Stimulated activated effector memory CD8-positive, alpha-beta T cell treated with anti-CD3 and anti-CD28 coated beads, Interleukin-12 subunit alpha, Interleukin-12 subunit beta, amount 100 ng/mL, for 72 hours (primary cell): ENCODE measurements around the gene FBLN1.

ENCODE experiments used
- ATAC-seq: fragments of 150-1000 bp; cut with Tn5 transposase; 2 replicates; pipeline ENCODE4 v1.10.0; 2021
- DNase-seq, 2 donors: peaks; one replicate each; pipeline ENCODE4 v3.0.0; 2021 to 2022; ENCODE audit warnings: low spot score in 2 of 2
- H3K27ac Mint-ChIP-seq: one replicate; pipeline ENCODE4 v1.8.0; 2022; ENCODE audit warnings: mild to moderate bottlenecking, mixed read lengths
- H3K36me3 Mint-ChIP-seq: one replicate; pipeline ENCODE4 v1.8.0; 2022; ENCODE audit warnings: mild to moderate bottlenecking, mixed read lengths
- H3K4me1 Mint-ChIP-seq: one replicate; pipeline ENCODE4 v1.8.0; 2022; ENCODE audit warnings: mixed read lengths
- H3K4me3 Mint-ChIP-seq: one replicate; pipeline ENCODE4 v1.8.0; 2022; ENCODE audit warnings: mild to moderate bottlenecking, mixed read lengths
- H3K9me3 Mint-ChIP-seq: one replicate; pipeline ENCODE4 v1.8.0; 2022; ENCODE audit warnings: mixed read lengths

FBLN1 gene

DNA sequence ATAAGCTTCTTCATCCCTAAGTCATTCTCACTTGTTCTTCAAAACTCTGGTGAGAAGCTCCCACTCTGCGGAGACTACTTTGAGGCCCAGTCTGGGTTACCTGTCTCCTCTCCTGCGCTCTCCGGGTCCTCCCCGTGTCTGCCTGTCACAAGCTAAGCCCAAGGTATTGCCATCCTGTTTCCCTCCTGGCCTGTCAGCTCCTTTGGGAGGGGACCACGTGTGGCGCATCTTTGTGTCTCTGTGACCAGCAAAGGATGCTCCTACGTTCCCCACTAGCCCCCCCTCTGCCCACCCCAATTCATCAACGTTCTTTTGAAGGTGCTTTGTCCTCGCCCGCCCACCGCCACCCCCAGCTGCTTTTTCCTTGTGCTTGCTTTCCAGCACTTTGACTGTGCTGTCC lies 31.8 kb upstream of the FBLN1 start:
- no peak for DNase-seq
- no peak overlapping the region for H3K27ac Mint-ChIP-seq
- no peaks in the 10 kb centered on the region for H3K4me1 Mint-ChIP-seq
- no peaks in the 10 kb centered on the region for H3K36me3 Mint-ChIP-seq
- ATAC-seq, result no peak
- no peak overlapping the region for H3K4me3 Mint-ChIP-seq
- peaks cover 2% of the 10 kb centered on the region for H3K9me3 Mint-ChIP-seq

DNA sequence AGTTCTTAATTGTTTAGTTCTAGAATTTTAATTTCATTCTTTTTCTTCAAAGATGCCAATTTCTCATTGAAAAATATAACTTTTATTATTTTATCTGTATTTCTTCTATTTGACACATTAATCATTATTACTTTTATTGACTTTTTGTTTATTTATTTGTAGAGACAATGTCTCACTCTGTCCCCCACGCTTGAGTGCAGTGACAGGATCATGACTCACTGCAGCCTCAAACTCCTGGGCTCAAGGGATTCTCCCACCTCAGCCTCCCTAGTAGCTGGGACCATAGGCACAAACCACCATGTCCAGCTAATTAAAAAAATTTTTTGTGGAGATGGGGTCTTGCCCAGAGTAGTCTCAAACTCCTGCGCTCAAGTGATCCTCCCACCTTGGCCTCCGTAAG lies 30.3 kb upstream of the FBLN1 start:
- Mint-ChIP-seq H3K36me3 (no peaks in the 10 kb centered on the region), H3K9me3 (peaks cover 2% of the 10 kb centered on the region), H3K4me1 (no peaks in the 10 kb centered on the region), H3K27ac (no peak overlapping the region), H3K4me3 (no peak overlapping the region)
- DNase-seq (no peak), ATAC-seq (no peak)

- DNase-seq, result no peak
- Mint-ChIP-seq H3K27ac (no peak overlapping the region), H3K4me3 (no peak overlapping the region), H3K4me1 (no peaks in the 10 kb centered on the region), H3K36me3 (no peaks in the 10 kb centered on the region), H3K9me3 (no peaks in the 10 kb centered on the region)
- ATAC-seq, result no peak
These were observed 29.0 kb upstream of the FBLN1 start for GRCh38 chr22:45473626-45474237.

- DNase-seq (no peak), ATAC-seq (no peak)
- no peaks in the 10 kb centered on the region for H3K4me1 Mint-ChIP-seq
- H3K4me3 Mint-ChIP-seq, result no peak overlapping the region
- no peaks in the 10 kb centered on the region for H3K9me3 Mint-ChIP-seq
- H3K36me3 Mint-ChIP-seq, result no peaks in the 10 kb centered on the region
- no peak overlapping the region for H3K27ac Mint-ChIP-seq
These were observed 27.5 kb upstream of the FBLN1 start for GRCh38 chr22:45475063-45475747.

DNA sequence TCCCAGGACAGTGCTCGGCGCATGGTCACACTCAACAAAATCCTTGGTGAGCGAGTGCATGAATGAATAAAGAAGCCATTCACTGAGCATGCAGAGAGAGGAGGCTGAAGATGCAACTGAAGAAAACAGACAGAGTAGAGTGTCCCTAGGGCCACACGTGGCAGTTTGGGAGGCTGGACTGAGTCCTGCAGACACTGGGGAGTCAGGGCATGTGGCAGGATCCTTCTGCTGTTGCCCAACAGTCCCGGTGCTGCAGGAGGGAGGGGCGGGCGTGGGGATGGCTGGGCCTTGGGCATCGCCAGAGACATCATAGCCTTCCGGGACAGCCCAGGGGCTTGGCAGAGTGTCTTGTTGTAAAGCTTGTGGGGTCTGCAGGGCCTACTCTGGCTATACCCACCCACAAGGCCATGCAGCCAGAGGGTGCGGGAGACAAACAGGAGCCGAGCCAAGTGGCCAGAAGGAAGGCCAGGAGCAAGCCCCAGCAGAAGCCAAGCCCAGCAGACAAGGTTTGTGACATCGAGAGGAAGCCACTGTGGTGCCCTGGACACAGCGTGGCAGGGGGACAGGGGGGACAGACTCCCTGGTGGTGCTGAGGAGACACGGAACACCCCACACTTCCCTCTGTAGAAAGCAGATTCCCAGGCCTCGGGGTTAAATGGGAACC lies 26.7 kb upstream of the FBLN1 start:
- Mint-ChIP-seq H3K4me1 (no peaks in the 10 kb centered on the region), H3K27ac (no peak overlapping the region), H3K4me3 (no peak overlapping the region), H3K9me3 (no peaks in the 10 kb centered on the region), H3K36me3 (no peaks in the 10 kb centered on the region)
- no peak for DNase-seq
- no peak for ATAC-seq

DNA sequence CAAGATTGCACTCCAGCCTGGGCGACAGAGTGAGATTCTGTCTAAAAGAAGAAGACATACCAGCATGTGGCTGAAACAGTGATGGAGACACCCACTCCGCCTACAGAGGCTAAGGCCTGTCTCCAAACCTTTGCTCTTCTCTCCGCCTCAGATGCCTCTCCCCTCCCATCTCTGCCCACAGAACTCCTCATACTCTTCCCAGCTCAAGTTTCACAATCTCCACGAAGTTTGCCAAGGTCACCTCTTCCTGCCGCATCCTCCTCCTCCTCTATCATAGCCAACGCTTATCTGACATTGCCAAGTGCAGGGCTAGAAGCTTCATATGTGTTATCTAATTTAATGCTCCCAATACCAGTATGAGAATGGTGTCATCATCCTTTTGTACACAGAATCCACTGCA lies 25.9 kb upstream of the FBLN1 start:
- H3K27ac Mint-ChIP-seq, result no peak overlapping the region
- DNase-seq, result no peak
- no peak for ATAC-seq
- H3K36me3 Mint-ChIP-seq, result no peaks in the 10 kb centered on the region
- no peaks in the 10 kb centered on the region for H3K4me1 Mint-ChIP-seq
- H3K4me3 Mint-ChIP-seq, result no peak overlapping the region
- no peaks in the 10 kb centered on the region for H3K9me3 Mint-ChIP-seq

DNA sequence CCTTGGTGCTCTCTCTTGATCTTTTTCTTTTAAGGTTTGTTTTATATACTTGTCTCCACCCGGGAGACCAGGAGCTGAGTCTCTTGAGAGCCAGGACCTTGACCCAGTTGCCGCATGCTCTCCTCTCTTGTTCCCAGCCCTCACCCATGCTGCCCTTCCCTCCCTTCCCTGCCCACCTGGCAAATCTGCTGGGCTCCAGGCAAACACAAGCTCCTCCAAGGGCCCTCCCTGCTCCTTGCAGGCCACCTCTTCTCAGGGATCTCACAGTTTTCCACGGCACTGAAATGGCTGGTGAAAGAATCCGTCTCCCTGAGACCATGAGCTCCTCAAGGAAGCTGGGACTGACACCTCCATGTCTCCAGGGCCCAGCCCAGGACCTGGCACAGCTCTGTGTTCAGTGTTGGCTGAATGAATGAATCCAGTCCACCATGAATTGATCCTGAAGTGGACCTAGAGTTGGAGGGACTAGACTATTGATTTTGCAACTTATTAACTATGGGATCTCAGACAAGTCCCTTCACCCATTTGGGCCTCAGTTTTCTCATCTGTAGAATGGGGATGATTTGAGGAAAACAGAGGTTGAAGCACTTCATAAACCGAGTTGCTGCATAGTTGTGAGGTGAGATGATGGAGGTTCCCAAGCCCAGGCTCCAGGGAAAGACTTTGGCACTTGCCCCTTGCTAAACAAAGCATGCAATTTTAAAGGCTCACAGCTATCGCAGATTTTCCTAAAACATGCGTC lies 25.1 kb upstream of the FBLN1 start:
- ATAC-seq, result no peak
- Mint-ChIP-seq H3K36me3 (no peaks in the 10 kb centered on the region), H3K9me3 (no peaks in the 10 kb centered on the region), H3K4me1 (no peaks in the 10 kb centered on the region), H3K27ac (no peak overlapping the region), H3K4me3 (no peak overlapping the region)
- no peak for DNase-seq

GRCh38 chr22:45478108-45478771 lies 24.4 kb upstream of the FBLN1 start:
- no peaks in the 10 kb centered on the region for H3K4me1 Mint-ChIP-seq

DNA sequence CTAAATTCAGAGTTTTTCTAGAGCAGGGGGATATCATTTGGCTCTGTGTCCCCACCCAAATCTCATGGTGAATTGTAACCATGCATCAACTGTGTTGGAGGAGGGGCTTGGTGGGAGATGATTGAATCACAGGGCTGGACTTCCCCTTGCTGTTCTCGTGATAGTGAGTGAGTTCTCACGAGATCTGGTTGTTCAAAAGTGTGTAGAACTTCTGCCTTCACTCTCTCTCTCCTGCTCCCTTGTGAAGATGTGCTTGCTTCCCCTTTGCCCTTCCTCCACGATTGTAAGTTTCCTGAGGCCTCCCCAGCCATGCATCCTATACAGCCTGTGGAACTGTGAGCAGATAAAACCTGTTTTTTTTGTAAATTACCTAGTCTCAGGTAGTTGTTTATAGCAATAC lies 22.0 kb upstream of the FBLN1 start:
- DNase-seq (no peak), ATAC-seq (no peak)
- Mint-ChIP-seq H3K4me1 (no peaks in the 10 kb centered on the region), H3K27ac (no peak overlapping the region), H3K4me3 (no peak overlapping the region), H3K36me3 (no peaks in the 10 kb centered on the region), H3K9me3 (no peaks in the 10 kb centered on the region)

More at GRCh38 chr22:45478108-45478771, 24.4 kb upstream of the FBLN1 start:
- no peaks in the 10 kb centered on the region for H3K36me3 Mint-ChIP-seq
- no peak overlapping the region for H3K27ac Mint-ChIP-seq
- no peaks in the 10 kb centered on the region for H3K9me3 Mint-ChIP-seq
- ATAC-seq (no peak), DNase-seq (no peak)
- H3K4me3 Mint-ChIP-seq, result no peak overlapping the region

DNA sequence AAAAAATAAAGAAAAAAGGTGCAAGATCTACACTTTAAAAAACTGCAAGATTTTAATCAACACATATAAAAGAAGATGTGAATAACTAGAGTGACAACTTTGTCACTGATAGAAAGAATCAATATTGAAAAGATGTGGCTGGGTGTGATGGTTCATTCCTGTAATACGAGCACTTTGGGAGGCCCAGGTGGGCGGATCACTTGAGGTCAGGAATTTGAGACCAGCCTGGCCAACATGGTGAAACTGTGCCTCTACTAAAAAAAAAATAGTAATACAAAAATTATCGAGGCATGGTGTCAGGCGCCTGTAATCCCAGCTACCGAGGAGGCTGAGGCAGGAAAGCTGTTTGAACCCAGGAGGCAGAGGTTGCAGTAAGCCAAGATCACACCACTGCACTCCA lies 21.0 kb upstream of the FBLN1 start:
- Mint-ChIP-seq H3K36me3 (no peaks in the 10 kb centered on the region), H3K27ac (no peak overlapping the region), H3K9me3 (no peaks in the 10 kb centered on the region), H3K4me1 (no peaks in the 10 kb centered on the region), H3K4me3 (no peak overlapping the region)
- ATAC-seq (no peak), DNase-seq (no peak)

DNA sequence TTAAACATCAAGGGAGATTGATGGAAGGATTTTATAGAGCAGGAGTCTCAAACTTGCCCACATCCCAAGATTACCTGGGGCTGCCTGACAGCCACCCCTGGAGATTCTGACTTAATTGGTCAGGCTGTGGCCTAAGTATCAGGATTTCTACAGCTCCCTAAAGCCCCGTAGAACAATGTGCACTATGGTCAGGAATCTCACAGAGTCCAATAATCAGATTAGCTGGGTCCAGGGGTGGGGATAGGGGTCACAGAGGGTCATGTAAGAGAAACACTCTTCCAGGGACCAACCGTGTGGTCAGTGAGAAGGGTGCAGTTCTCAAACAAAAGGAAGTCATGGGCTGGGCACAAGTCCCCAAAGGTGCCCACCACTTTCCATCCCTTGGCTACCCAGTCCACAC lies 20.5 kb upstream of the FBLN1 start:
- Mint-ChIP-seq H3K36me3 (no peaks in the 10 kb centered on the region), H3K9me3 (no peaks in the 10 kb centered on the region), H3K27ac (no peak overlapping the region), H3K4me3 (no peak overlapping the region), H3K4me1 (no peaks in the 10 kb centered on the region)
- ATAC-seq, result no peak
- DNase-seq, result no peak

DNA sequence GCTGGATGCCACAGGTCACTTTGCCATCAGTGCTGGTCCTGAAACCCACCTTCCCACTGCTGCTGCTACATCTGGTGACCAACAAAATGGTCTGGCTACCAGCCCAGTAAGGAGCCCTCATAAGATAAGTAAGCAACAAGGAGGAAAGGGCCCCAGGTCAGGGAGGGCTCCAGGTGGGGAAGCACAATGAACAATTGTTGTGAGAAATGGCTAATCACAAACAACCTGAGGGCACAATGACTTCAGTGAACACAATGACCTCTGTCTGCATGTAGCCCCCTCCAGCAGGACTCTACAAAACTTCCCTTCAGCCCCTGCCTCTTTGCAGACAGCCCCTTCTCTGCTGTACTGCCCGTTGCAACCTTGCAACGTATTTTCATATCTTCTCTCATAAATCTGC lies 19.4 kb upstream of the FBLN1 start:
- DNase-seq, result no peak
- no peaks in the 10 kb centered on the region for H3K9me3 Mint-ChIP-seq
- H3K4me1 Mint-ChIP-seq, result no peaks in the 10 kb centered on the region
- H3K4me3 Mint-ChIP-seq, result no peak overlapping the region
- H3K36me3 Mint-ChIP-seq, result no peaks in the 10 kb centered on the region
- ATAC-seq, result no peak
- H3K27ac Mint-ChIP-seq, result no peak overlapping the region

DNA sequence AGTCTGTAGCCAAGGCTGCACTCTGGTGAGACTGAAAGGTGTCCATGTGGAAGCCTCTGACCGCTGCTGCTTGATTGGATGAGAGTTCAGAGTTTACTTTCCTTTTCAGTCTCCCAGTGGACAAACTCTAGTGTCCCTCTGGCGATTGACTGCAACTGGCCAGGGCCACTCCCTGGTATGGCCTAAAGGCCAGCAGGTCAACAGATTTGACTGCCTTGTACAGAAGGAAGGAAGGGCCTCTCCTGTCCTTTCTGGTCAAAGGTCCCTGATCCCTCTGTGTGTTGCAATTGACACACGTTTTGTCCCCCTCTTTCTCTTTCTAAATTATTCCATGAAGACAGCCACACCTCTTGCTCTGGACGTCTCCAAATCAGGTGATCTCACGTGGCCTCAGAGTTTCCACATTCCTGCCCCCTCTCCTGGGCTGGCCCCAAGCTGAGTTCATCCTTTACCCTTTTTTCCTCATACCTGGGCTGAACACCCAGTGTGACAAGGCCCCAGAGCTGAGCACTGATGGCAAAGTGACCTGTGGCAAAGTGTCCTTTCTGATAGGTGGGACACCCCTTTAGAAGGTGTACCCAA lies 18.7 kb upstream of the FBLN1 start:
- H3K4me1 Mint-ChIP-seq, result no peaks in the 10 kb centered on the region
- peak; percentile 8 for ATAC-seq
- H3K27ac Mint-ChIP-seq, result no peak overlapping the region
- H3K36me3 Mint-ChIP-seq, result no peaks in the 10 kb centered on the region
- H3K9me3 Mint-ChIP-seq, result no peaks in the 10 kb centered on the region
- no peak for DNase-seq
- no peak overlapping the region for H3K4me3 Mint-ChIP-seq

- Mint-ChIP-seq H3K4me1 (no peaks in the 10 kb centered on the region), H3K9me3 (no peaks in the 10 kb centered on the region), H3K4me3 (no peak overlapping the region), H3K36me3 (no peaks in the 10 kb centered on the region), H3K27ac (no peak overlapping the region)
- no peak for DNase-seq
- no peak for ATAC-seq
These were observed 17.9 kb upstream of the FBLN1 start for GRCh38 chr22:45484742-45485141.

- no peak for ATAC-seq
- Mint-ChIP-seq H3K4me3 (no peak overlapping the region), H3K36me3 (no peaks in the 10 kb centered on the region), H3K27ac (no peak overlapping the region), H3K9me3 (no peaks in the 10 kb centered on the region), H3K4me1 (no peaks in the 10 kb centered on the region)
- no peak for DNase-seq
These were observed 17.4 kb upstream of the FBLN1 start for GRCh38 chr22:45485261-45485660.
